Measurements from ENCODE around the gene ALDH3B2. TPM values are rescaled to one million over a fixed set of nuclear protein-coding genes. Genes with fewer than 3 reads are reported as not detected.
"Not testable (repeated sequence)": the region's sequence is repeated elsewhere in the genome, so short reads cannot be mapped to it uniquely, and the experiment has no call there.

ALDH3B2 gene
- total RNA-seq, 1 experiment from 2014 or later: 0.13 TPM

- TF ChIP-seq USF2 (CRISPR knock-in tag; IDR thresholded peaks at IDR 0.05) (no peak), AFF4 (CRISPR knock-in tag; IDR thresholded peaks at IDR 0.05; ENCODE audit: borderline replicate concordance) (no peak), ZNF416 (CRISPR knock-in tag; IDR thresholded peaks at IDR 0.05) (no peak), EMX1 (CRISPR knock-in tag; IDR thresholded peaks at IDR 0.05) (no peak)
Observed at GRCh38 chr11:67627441-67627811, 47.0 kb downstream of the ALDH3B2 start (continued).

- DNase-seq (ENCODE audit: low spot score): no peak
Observed at GRCh38 chr11:67626970-67627369, 47.5 kb downstream of the ALDH3B2 start.

GRCh38 chr11:67626131-67626833 lies 48.1 kb downstream of the ALDH3B2 start:
- peak; percentile 67 for TF ChIP-seq NFYB (CRISPR knock-in tag; conservative IDR thresholded peaks at IDR 0.05; ENCODE audit: low read depth)
- H3K4me3 Mint-ChIP-seq; H3K27me3 Mint-ChIP-seq (ENCODE audit: low read depth); DNase-seq (ENCODE audit: low spot score); POLR2A ChIA-PET; ATAC-seq: not testable (repeated sequence)
- Mint-ChIP-seq H3K4me1 (peaks cover 39% of the 10 kb centered on the region), H3K9me3 (peaks cover 10% of the 10 kb centered on the region; the same call in 1 of the 2 replicates), H3K36me3 (peaks cover 32% of the 10 kb centered on the region), H3K27ac (peak overlapping the region; percentile 88)
- CTCF ChIA-PET: interaction anchor here (1.0 to 1.4 kb wide), 3 partner anchors 12 to 54 kb away, joined by 3 to 8 read pairs (median 4); no protein-coding TSS in a partner anchor

More at GRCh38 chr11:67626970-67627369, 47.5 kb downstream of the ALDH3B2 start:
- H3K4me3 Mint-ChIP-seq: no peak overlapping the region
- peaks cover 10% of the 10 kb centered on the region for H3K27me3 Mint-ChIP-seq (ENCODE audit: low read depth)
- POLR2A ChIA-PET: no interaction called here
- H3K36me3 Mint-ChIP-seq: peaks cover 32% of the 10 kb centered on the region
- peaks cover 38% of the 10 kb centered on the region for H3K4me1 Mint-ChIP-seq
- peak overlapping the region; percentile 88 for H3K27ac Mint-ChIP-seq
- H3K9me3 Mint-ChIP-seq: peaks cover 10% of the 10 kb centered on the region; the same call in 1 of the 2 replicates
- no peak for ATAC-seq
- CTCF ChIA-PET: interaction anchor here (1.0 to 1.4 kb wide), 3 partner anchors 13 to 54 kb away, joined by 3 to 8 read pairs (median 4); no protein-coding TSS in a partner anchor
- TF ChIP-seq IRF2 (CRISPR knock-in tag; IDR thresholded peaks at IDR 0.05; ENCODE audit: borderline replicate concordance, low read depth): no peak
- TF ChIP-seq TEAD4 (CRISPR knock-in tag; IDR thresholded peaks at IDR 0.05): no peak
- peak; percentile 43; the same call in 1 of the 2 replicates for TF ChIP-seq USF1 (CRISPR knock-in tag; IDR thresholded peaks at IDR 0.05)
- TF ChIP-seq JUN (CRISPR knock-in tag; IDR thresholded peaks at IDR 0.05): no peak
- TF ChIP-seq FOXP1 (CRISPR knock-in tag; IDR thresholded peaks at IDR 0.05; ENCODE audit: borderline replicate concordance): no peak
- no peak for TF ChIP-seq ATF2 (CRISPR knock-in tag; IDR thresholded peaks at IDR 0.05; ENCODE audit: borderline replicate concordance, low read depth)
- TF ChIP-seq TEAD1 (CRISPR knock-in tag; IDR thresholded peaks at IDR 0.05): no peak
- TF ChIP-seq USF2 (CRISPR knock-in tag; IDR thresholded peaks at IDR 0.05): peak; percentile 64

- peaks cover 10% of the 10 kb centered on the region for H3K9me3 Mint-ChIP-seq
- DNase-seq (ENCODE audit: low spot score); ATAC-seq; H3K4me3 Mint-ChIP-seq; H3K27ac Mint-ChIP-seq; POLR2A ChIA-PET: not testable (repeated sequence)
- H3K27me3 Mint-ChIP-seq (ENCODE audit: low read depth): peaks cover 19% of the 10 kb centered on the region
- CTCF ChIA-PET: interaction anchor here (1.9 kb wide), 1 partner anchor 10 kb away, joined by 7 read pairs; no protein-coding TSS in a partner anchor
- H3K36me3 Mint-ChIP-seq: peaks cover 36% of the 10 kb centered on the region
- peaks cover 36% of the 10 kb centered on the region for H3K4me1 Mint-ChIP-seq
Observed at GRCh38 chr11:67623795-67624194, 50.6 kb downstream of the ALDH3B2 start.
